GM12874 (cell line): ENCODE data around the gene SLC15A4.

ENCODE experiments used
- TF ChIP-seq, protein P1 (sequence below): IDR thresholded peaks from 2 replicates; pipeline ENCODE4 v1.5.1; 2011; ENCODE audit warnings: low read depth, mild to moderate bottlenecking, control low read depth, low read length, moderate library complexity; ENCODE audit not compliant: insufficient read depth

SLC15A4 gene

GRCh38 chr12:128766738-128767501 lies 56.8 kb downstream of the SLC15A4 start:
- TF ChIP-seq, protein P1, sequence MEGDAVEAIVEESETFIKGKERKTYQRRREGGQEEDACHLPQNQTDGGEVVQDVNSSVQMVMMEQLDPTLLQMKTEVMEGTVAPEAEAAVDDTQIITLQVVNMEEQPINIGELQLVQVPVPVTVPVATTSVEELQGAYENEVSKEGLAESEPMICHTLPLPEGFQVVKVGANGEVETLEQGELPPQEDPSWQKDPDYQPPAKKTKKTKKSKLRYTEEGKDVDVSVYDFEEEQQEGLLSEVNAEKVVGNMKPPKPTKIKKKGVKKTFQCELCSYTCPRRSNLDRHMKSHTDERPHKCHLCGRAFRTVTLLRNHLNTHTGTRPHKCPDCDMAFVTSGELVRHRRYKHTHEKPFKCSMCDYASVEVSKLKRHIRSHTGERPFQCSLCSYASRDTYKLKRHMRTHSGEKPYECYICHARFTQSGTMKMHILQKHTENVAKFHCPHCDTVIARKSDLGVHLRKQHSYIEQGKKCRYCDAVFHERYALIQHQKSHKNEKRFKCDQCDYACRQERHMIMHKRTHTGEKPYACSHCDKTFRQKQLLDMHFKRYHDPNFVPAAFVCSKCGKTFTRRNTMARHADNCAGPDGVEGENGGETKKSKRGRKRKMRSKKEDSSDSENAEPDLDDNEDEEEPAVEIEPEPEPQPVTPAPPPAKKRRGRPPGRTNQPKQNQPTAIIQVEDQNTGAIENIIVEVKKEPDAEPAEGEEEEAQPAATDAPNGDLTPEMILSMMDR = no peak

DNA sequence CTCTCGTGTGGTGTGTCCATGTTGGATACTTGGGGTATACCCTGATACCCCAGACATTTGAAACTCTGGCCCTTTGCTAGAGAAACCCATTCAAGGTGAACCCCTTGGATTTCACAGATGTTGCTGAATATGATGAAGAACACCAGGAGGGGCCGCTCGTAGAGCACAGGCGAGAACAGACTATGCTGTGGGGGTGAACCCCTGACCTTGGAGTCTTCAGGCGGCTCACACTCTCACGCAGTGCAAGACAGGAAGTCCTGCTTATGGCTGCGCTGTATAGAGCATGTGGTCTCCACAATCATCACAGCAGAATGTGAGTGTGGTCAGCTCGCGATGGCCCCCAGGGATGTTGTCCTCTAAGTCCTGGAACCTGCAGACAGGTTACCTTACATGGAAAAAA lies 60.4 kb downstream of the SLC15A4 start:
- TF ChIP-seq, protein P1 = no peak

DNA sequence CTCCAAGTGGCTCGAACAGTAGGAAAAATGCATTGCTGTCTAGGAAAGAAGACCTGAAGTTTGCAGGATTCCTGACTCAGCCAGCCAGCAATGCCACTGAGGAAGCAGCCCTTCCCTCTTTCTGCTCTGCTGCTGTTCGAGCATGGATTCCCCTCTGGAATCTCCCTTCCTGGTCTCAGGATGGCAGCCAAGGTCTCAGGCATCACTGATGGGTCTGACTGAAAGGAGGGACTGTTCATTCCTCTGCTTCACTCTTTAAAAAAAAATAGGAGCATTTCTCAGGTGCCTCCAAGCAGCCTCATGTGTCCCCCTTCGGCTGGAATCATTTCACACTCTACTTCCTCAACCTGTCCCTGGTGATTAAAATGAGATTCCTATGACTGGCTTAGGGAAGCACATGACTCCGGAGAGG lies 62.4 kb downstream of the SLC15A4 start:
- TF ChIP-seq, protein P1 = no peak

DNA sequence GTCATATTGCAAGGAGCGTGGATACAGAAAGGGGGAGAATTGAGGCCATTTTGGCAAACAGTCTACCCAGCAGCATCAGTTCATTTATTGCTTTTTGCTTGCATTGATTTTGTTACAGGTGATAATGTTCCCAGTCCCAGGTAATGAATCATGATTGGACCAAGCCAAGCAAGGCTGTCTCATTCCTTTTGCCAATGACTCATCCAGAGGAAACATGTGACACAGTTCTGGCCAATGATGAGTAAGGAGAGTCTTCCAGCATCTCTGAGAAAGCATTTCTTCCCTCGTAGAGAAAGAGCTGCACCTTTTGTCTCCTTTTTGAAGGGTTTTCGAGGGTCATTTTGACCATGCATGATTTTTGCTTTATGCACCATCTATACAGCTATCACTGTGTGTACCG lies 68.2 kb downstream of the SLC15A4 start:
- TF ChIP-seq, protein P1 = no peak

DNA sequence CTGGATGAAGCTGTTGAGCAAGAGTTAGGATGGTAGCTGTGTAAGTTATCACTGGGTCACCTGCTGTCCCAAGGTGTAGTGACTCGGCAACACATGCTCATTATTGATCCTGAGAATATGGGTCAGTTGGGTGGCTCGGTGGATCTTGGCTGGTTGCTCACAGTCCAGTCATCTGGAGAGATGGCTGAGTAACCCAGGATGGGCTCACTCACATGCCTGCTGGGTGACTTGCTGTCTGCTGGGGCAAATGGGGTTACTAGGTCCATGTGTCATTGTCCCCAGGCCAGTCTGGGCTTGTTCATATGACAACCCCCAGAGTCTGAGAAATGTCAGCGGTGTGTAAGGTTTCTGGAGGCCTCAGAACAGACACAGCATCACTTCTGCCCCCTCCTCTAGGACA lies 69.5 kb downstream of the SLC15A4 start:
- TF ChIP-seq, protein P1 = no peak

GRCh38 chr12:128753438-128753837 lies 70.3 kb downstream of the SLC15A4 start:
- TF ChIP-seq, protein P1 = no peak

GRCh38 chr12:128752386-128752785 lies 71.4 kb downstream of the SLC15A4 start:
- TF ChIP-seq, protein P1 = no peak
